ENCODE measurements around the gene WWTR1.

The WWTR1 gene

GRCh38 chr3:149527531-149528339 lies 130.1 kb downstream of the WWTR1 start:
- no peak for FAIRE-seq

- no peak for FAIRE-seq
Observed at GRCh38 chr3:149523512-149524299, 134.1 kb downstream of the WWTR1 start.

GRCh38 chr3:149519912-149520311 lies 137.9 kb downstream of the WWTR1 start:
- no peak for FAIRE-seq

GRCh38 chr3:149516920-149517319 lies 140.9 kb downstream of the WWTR1 start:
- FAIRE-seq: no peak

- no peak for FAIRE-seq
Observed at GRCh38 chr3:149515249-149515648, 142.6 kb downstream of the WWTR1 start.

GRCh38 chr3:149514471-149514870 lies 143.4 kb downstream of the WWTR1 start:
- no peak for FAIRE-seq

- FAIRE-seq: no peak
Observed at GRCh38 chr3:149512073-149512782, 145.6 kb downstream of the WWTR1 start.

- FAIRE-seq: no peak
Observed at GRCh38 chr3:149511040-149511626, 146.7 kb downstream of the WWTR1 start.

- no peak for FAIRE-seq
Observed at GRCh38 chr3:149510480-149510879, 147.3 kb downstream of the WWTR1 start.

GRCh38 chr3:149509526-149509925 lies 148.3 kb downstream of the WWTR1 start:
- FAIRE-seq: no peak

GRCh38 chr3:149507491-149508324 lies 150.1 kb downstream of the WWTR1 start:
- FAIRE-seq: no peak

GRCh38 chr3:149506965-149507364 lies 150.9 kb downstream of the WWTR1 start:
- no peak for FAIRE-seq

- FAIRE-seq: no peak
Observed at GRCh38 chr3:149506540-149506939, 151.3 kb downstream of the WWTR1 start.

GRCh38 chr3:149502438-149502837 lies 155.4 kb downstream of the WWTR1 start:
- FAIRE-seq: no peak

- no peak for FAIRE-seq
Observed at GRCh38 chr3:149501524-149501923, 156.3 kb downstream of the WWTR1 start.

GRCh38 chr3:149497966-149498670 lies 159.7 kb downstream of the WWTR1 start:
- no peak for FAIRE-seq

- no peak for FAIRE-seq
Observed at GRCh38 chr3:149496891-149497290, 160.9 kb downstream of the WWTR1 start.

GRCh38 chr3:149495581-149496125 lies 162.2 kb downstream of the WWTR1 start:
- no peak for FAIRE-seq

GRCh38 chr3:149494759-149495580 lies 162.9 kb downstream of the WWTR1 start:
- FAIRE-seq: no peak

All from TTC549 (cell line).